WTC11 (cell line): ENCODE measurements around the gene UNC5A. TPM values are rescaled to one million over a fixed set of nuclear protein-coding genes. Genes with fewer than 3 reads are reported as not detected.

Experiments used
- ATAC-seq: fragments of 200-7000 bp; cut with Tn5 transposase; 2 replicates; pipeline ENCODE4 v1.10.0; 2021; ENCODE audit warnings: mild to moderate bottlenecking, moderate library complexity
- CTCF ChIA-PET: fragments of 300-600 bp; sonication (Branson Sonifier 250); formaldehyde crosslinking; loops from one replicate; lab custom pipeline; 2021; ENCODE audit warnings: antibody characterized with exemption; lab: Charles Lee
- POLR2A ChIA-PET: fragments of 350-600 bp; sonication (Branson Sonifier 250); formaldehyde crosslinking; loops from one replicate; lab custom pipeline; 2021; ENCODE audit warnings: antibody characterized with exemption; lab: Charles Lee
- DNase-seq: peaks from one replicate; pipeline ENCODE4 v3.0.0; 2021; ENCODE audit warnings: low spot score
- H3K27ac Mint-ChIP-seq: 2 replicates; pipeline ENCODE4 v1.8.0; 2021; ENCODE audit warnings: mixed read lengths
- H3K27me3 Mint-ChIP-seq: 2 replicates; pipeline ENCODE4 v1.8.0; 2021; ENCODE audit warnings: low read depth, mild to moderate bottlenecking, moderate library complexity, mixed read lengths
- H3K36me3 Mint-ChIP-seq: 2 replicates; pipeline ENCODE4 v1.8.0; 2021; ENCODE audit warnings: mixed read lengths
- H3K4me1 Mint-ChIP-seq: 2 replicates; pipeline ENCODE4 v1.8.0; 2022; ENCODE audit warnings: mixed read lengths
- H3K4me3 Mint-ChIP-seq: 2 replicates; pipeline ENCODE4 v1.8.0; 2021; ENCODE audit warnings: mild to moderate bottlenecking, moderate library complexity, mixed read lengths
- H3K9me3 Mint-ChIP-seq: 2 replicates; pipeline ENCODE4 v1.8.0; 2021; ENCODE audit warnings: mixed read lengths
- ATF2 ChIP-seq: sonication (generic); formaldehyde crosslinking; IDR thresholded peaks from 2 replicates; pipeline ENCODE4 v1.8.1; 2022; ENCODE audit warnings: low read depth, missing genetic modification reagents, borderline replicate concordance
- CREM ChIP-seq: sonication (generic); formaldehyde crosslinking; IDR thresholded peaks from 2 replicates; pipeline ENCODE4 v1.8.1; 2022; ENCODE audit warnings: mild to moderate bottlenecking, missing genetic modification reagents, moderate library complexity
- EMX1 ChIP-seq: fragments of 250-450 bp; sonication (Bioruptor Pico); IDR thresholded peaks from 2 replicates; pipeline ENCODE4 v1.8.0; 2021; ENCODE audit warnings: mild to moderate bottlenecking
- ESRRA ChIP-seq: sonication (generic); formaldehyde crosslinking; IDR thresholded peaks from 2 replicates; pipeline ENCODE4 v1.8.1; 2022; ENCODE audit warnings: mild to moderate bottlenecking, missing genetic modification reagents, borderline replicate concordance
- FOXJ3 ChIP-seq: sonication (generic); formaldehyde crosslinking; IDR thresholded peaks from 2 replicates; pipeline ENCODE4 v1.9.0; 2021; ENCODE audit warnings: missing genetic modification reagents, mild to moderate bottlenecking, borderline replicate concordance
- FOXK1 ChIP-seq: sonication (generic); formaldehyde crosslinking; IDR thresholded peaks from 2 replicates; pipeline ENCODE4 v1.8.0; 2022; ENCODE audit warnings: mild to moderate bottlenecking, moderate library complexity, missing genetic modification reagents
- FOXP1 ChIP-seq: sonication (generic); formaldehyde crosslinking; IDR thresholded peaks from 2 replicates; pipeline ENCODE4 v1.8.0; 2022; ENCODE audit warnings: missing genetic modification reagents, mild to moderate bottlenecking, moderate library complexity, borderline replicate concordance
- FOXP4 ChIP-seq: sonication (generic); formaldehyde crosslinking; IDR thresholded peaks from 2 replicates; pipeline ENCODE4 v1.8.0; 2022; ENCODE audit warnings: mild to moderate bottlenecking, missing genetic modification reagents
- GABPB1 ChIP-seq: sonication (generic); formaldehyde crosslinking; IDR thresholded peaks from 2 replicates; pipeline ENCODE4 v1.8.1; 2023; ENCODE audit warnings: mild to moderate bottlenecking, missing genetic modification reagents
- MXD4 ChIP-seq: fragments of 250-450 bp; sonication (Bioruptor Pico); IDR thresholded peaks from 2 replicates; pipeline ENCODE4 v1.8.0; 2021; ENCODE audit warnings: mild to moderate bottlenecking, moderate library complexity, borderline replicate concordance
- MYBL2 ChIP-seq: sonication (generic); formaldehyde crosslinking; IDR thresholded peaks from 2 replicates; pipeline ENCODE4 v1.8.1; 2023; ENCODE audit warnings: mild to moderate bottlenecking, moderate library complexity, missing genetic modification reagents
- NFE2L1 ChIP-seq: sonication (generic); formaldehyde crosslinking; IDR thresholded peaks from 2 replicates; pipeline ENCODE4 v1.8.1; 2023; ENCODE audit warnings: missing genetic modification reagents
- PRDM15 ChIP-seq: sonication (generic); formaldehyde crosslinking; IDR thresholded peaks from 2 replicates; pipeline ENCODE4 v1.8.0; 2022; ENCODE audit warnings: missing genetic modification reagents
- PREB ChIP-seq: sonication (generic); formaldehyde crosslinking; IDR thresholded peaks from 2 replicates; pipeline ENCODE4 v1.8.1; 2022; ENCODE audit warnings: mild to moderate bottlenecking, missing genetic modification reagents, moderate library complexity, borderline replicate concordance
- SMAD3 ChIP-seq: sonication (generic); formaldehyde crosslinking; IDR thresholded peaks from 2 replicates; pipeline ENCODE4 v1.8.0; 2022; ENCODE audit warnings: missing genetic modification reagents, mild to moderate bottlenecking, borderline replicate concordance
- TEAD1 ChIP-seq: sonication (generic); formaldehyde crosslinking; IDR thresholded peaks from 2 replicates; pipeline ENCODE4 v1.8.0; 2022; ENCODE audit warnings: mild to moderate bottlenecking, missing genetic modification reagents
- TP53 ChIP-seq: sonication (generic); formaldehyde crosslinking; IDR thresholded peaks from 2 replicates; pipeline ENCODE4 v1.8.1; 2023; ENCODE audit warnings: mild to moderate bottlenecking, missing genetic modification reagents
- USF2 ChIP-seq: sonication (generic); formaldehyde crosslinking; IDR thresholded peaks from 2 replicates; pipeline ENCODE4 v1.8.1; 2023; ENCODE audit warnings: mild to moderate bottlenecking, missing genetic modification reagents, moderate library complexity
- ZNF138 ChIP-seq: sonication (generic); formaldehyde crosslinking; conservative IDR thresholded peaks from 2 replicates; pipeline ENCODE4 v1.8.1; 2022; ENCODE audit warnings: mild to moderate bottlenecking, moderate library complexity, missing genetic modification reagents
- ZNF317 ChIP-seq: sonication (generic); formaldehyde crosslinking; IDR thresholded peaks from 2 replicates; pipeline ENCODE4 v1.8.1; 2023; ENCODE audit warnings: low read depth, mild to moderate bottlenecking, moderate library complexity, missing genetic modification reagents, borderline replicate concordance
- total RNA-seq: library from RNA; stranded (reverse); gene quantifications from 3 replicates; pipeline ENCODE4 v1.2.3, GENCODE V29; 2021

The UNC5A gene
- total RNA-seq, 1 experiment from 2014 or later: 10.2 TPM

GRCh38 chr5:176845392-176845713 lies 35.0 kb downstream of the UNC5A start (continued):
- TF ChIP-seq EMX1 (CRISPR knock-in tag) (no peak), PRDM15 (CRISPR knock-in tag) (no peak), SMAD3 (CRISPR knock-in tag) (no peak), ZNF138 (CRISPR knock-in tag) (no peak), TEAD1 (CRISPR knock-in tag) (no peak), ZNF317 (CRISPR knock-in tag) (no peak), ATF2 (CRISPR knock-in tag) (no peak), USF2 (CRISPR knock-in tag) (no peak), MYBL2 (CRISPR knock-in tag) (no peak)

GRCh38 chr5:176846335-176847140 lies 36.2 kb downstream of the UNC5A start:
- H3K27me3 Mint-ChIP-seq: peaks cover 3% of the 10 kb centered on the region; the same call in 1 of the 2 replicates
- TF ChIP-seq FOXJ3 (CRISPR knock-in tag): no peak
- TF ChIP-seq FOXP1: 0 out of 2 replicates have a peak, but pooled peaks have one; percentile 21
- TF ChIP-seq, all 79 proteins: peak for 1
- ChIA-PET POLR2A (no interaction called here), CTCF (interaction anchor here (1.7 to 2.8 kb wide), 2 partner anchors 149 to 186 kb away, joined by 4 to 17 read pairs; no protein-coding TSS in a partner anchor)
- H3K4me3 Mint-ChIP-seq: no peak overlapping the region
- DNase-seq (no peak), ATAC-seq (peak; percentile 43)
- H3K27ac Mint-ChIP-seq: no peak overlapping the region
- H3K9me3 Mint-ChIP-seq: no peaks in the 10 kb centered on the region
- H3K36me3 Mint-ChIP-seq: no peaks in the 10 kb centered on the region
- H3K4me1 Mint-ChIP-seq: no peaks in the 10 kb centered on the region

- H3K9me3 Mint-ChIP-seq: no peaks in the 10 kb centered on the region
- H3K27me3 Mint-ChIP-seq: no peaks in the 10 kb centered on the region
- ATAC-seq (no peak), DNase-seq (no peak)
- no peaks in the 10 kb centered on the region for H3K4me1 Mint-ChIP-seq
- H3K4me3 Mint-ChIP-seq: no peak overlapping the region
- no peaks in the 10 kb centered on the region for H3K36me3 Mint-ChIP-seq
- ChIA-PET CTCF (interaction anchor here (1.1 to 2.8 kb wide), 3 partner anchors 149 to 186 kb away, joined by 3 to 17 read pairs (median 4); no protein-coding TSS in a partner anchor), POLR2A (no interaction called here)
- TF ChIP-seq CREM (no peak), FOXP4 (no peak), FOXK1 (no peak), MXD4 (CRISPR knock-in tag) (no peak), GABPB1 (CRISPR knock-in tag) (no peak), PREB (CRISPR knock-in tag) (no peak), ESRRA (no peak), TP53 (no peak), NFE2L1 (CRISPR knock-in tag) (no peak)
- H3K27ac Mint-ChIP-seq: no peak overlapping the region
Observed at GRCh38 chr5:176847148-176847547, 36.8 kb downstream of the UNC5A start.
